GM21825 (cell line): ENCODE results near the gene NLE1.
"Not testable (repeated sequence)": the region's sequence is repeated elsewhere in the genome, so short reads cannot be mapped to it uniquely, and the experiment has no call there.

Experiments
- ATAC-seq: cut with Tn5 transposase; IDR thresholded peaks from one replicate; pipeline ENCODE4 v1.9.1; 2021; ENCODE audit warnings: mild to moderate bottlenecking, moderate library complexity; ENCODE audit not compliant: unreplicated experiment

The NLE1 gene

DNA sequence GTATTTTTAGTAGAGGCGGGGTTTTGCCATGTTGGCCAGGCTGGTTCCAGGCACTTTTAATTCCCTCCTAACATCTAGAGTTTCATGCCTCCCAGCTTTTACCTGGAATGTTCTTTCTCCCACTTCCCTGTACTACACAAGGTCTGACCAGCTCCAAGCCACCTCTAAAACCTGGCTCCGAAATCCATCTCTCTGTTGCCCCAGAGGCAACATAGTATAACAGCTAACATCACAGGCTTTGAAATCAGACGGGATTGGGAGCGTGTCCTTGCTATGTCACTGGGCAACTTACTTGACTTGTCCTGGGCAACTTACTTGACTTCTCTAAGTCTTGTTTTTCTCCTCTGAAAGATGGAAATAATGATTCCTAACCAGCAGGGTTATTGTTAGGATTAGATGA lies 20.7 kb upstream of the NLE1 start:
- ATAC-seq: no peak

- ATAC-seq: no peak
Measured at GRCh38 chr17:35161281-35161761, 19.2 kb upstream of the NLE1 start.

DNA sequence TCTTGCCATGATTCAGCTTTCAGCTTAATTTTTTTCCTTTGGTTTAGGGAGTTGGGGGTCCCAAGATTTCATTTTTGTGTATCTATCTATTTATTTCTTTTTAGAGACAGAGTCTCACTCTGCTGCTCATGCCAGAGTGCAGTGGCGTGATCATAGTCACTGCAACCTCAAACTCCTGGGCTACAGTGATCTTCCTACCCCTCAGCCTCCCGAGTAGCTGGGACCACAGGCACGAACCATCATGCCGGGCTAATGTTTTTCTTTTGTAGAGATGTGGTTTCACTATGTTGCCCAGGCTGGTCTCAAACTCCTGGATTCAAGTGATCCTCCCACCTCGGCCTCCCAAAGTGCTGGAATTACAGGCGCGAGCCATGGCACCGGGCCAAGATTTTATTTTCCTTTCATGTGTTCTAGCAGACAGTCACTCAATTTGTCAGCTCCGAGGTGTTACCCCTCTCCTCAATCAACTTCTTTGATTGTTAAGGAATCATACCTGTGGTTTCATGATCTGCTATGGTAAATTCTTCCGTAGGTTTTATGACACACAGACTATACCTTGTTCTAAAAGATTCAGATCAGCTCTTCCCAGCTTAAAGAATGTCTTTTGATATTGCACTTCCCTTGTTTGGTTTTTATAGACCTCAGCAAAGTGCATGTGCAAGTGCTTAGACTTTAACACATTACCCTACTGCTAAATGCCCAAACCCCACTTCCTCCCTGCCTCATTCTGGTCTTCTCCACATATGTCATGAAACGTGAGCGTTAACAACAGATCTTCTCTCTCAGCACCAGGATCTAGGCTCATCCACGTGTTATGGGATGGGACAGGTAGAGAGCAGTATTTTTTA lies 18.5 kb upstream of the NLE1 start:
- no peak for ATAC-seq

GRCh38 chr17:35159940-35160339 lies 17.8 kb upstream of the NLE1 start:
- ATAC-seq: no peak

GRCh38 chr17:35155246-35155645 lies 13.1 kb upstream of the NLE1 start:
- ATAC-seq: no peak

- no peak for ATAC-seq
Measured at GRCh38 chr17:35154196-35155165, 12.4 kb upstream of the NLE1 start.

DNA sequence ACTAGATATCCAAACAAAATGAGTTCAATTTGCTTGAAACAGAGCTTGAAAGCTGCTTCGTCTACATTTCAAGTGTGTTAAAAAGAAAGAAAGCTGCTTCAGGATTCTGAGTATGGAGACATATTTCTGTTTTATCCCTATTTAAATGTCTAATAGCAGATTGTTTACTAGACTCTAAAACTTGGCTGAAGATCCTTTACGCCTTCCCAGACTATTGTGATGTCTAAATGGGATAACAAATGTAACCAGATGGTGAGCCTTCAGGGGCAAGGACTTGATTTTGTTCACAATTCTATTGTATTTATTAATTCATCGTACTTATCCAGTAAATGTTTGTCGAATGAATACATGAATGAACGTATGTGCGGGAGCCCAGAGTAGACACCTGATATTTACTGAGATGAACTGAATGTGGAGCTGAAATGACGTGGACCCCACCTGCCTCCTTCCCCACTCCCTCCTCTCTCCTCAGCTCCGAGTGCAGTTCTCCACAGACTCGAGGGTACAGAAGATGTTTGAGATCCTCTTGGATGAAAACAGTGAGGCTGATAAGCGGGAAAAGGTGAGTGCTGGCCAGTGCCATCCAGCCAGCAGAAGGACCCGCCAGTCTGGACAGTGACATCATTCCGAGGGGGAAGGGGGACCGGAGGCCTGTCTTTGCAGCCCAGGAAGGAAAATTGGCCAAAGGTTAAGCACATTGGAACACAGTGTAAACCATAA lies 10.5 kb upstream of the NLE1 start:
- no peak for ATAC-seq

DNA sequence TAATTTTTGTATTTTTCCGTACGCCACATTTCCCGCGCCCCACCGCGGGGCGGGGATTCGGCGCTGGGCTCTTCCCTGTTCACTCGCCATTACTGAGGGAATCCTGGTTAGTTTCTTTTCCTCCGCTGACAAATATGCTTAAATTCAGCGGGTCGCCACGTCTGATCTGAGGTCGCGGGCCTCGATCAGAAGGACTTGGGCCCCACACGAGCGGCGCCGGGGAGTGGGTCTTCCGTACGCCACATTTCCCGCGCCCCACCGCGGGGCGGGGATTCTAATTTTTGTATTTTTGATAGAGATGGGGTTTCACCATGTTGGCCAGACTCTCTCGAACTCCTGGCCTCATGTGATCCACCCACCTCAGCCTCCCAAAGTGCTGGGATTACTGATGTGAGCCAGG lies 9.0 kb upstream of the NLE1 start:
- not testable (repeated sequence) for ATAC-seq

DNA sequence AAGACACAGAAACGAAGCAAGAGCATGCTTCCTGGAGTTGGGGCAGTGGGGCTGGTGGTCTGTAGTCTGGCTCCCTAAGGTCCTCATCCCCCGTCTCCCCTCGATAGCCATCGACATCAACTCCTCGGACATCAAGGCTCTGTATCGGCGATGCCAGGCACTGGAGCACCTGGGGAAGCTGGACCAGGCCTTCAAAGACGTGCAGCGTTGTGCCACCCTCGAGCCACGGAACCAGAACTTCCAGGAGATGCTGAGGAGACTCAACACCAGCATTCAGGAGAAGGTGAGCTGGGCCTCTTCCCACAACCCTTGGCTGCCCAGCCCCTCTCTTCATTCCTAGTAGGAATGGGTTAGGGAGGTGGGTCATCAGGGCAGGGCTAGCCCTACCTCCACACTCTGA lies 7.8 kb upstream of the NLE1 start:
- ATAC-seq: no peak

GRCh38 chr17:35148144-35148543 lies 6.0 kb upstream of the NLE1 start:
- no peak for ATAC-seq

- ATAC-seq: no peak
Measured at GRCh38 chr17:35147375-35147905, 5.3 kb upstream of the NLE1 start, which contains the start of gene UNC45B. Gene UNC45B (plus strand): TSS chr17:35147817. CDS start chr17:35148264, 447 bp downstream.

DNA sequence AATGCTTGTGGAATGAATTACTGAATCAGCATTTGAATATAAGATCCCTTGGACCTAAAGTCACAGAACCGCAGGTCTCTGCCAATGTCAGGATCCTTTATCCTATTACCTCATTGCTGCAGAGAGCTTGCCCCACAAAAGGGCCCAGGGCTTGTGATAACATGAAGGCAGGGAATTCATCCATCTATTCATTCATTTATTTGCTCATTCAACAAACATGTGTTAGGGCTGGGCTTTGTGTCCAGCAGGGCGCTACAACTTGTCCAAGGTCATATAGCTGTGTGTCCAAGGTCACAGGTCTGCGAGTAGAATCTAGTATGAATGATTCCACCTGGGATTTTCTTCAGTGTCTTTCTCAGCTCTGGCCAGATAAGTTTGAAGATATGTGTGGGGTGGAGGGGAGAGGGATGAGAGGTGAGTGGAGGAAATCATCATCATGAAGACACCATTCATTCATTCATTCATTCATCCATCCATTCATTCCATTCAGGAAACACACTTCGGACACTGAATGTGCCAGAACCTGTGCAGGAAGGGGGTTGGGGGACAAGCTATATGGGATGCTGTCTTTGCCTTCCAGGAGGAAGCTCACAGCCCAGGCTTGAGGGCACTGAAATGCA lies 4.2 kb upstream of the NLE1 start:
- ATAC-seq: no peak

- ATAC-seq: no peak
Measured at GRCh38 chr17:35144840-35145239, 2.7 kb upstream of the NLE1 start.

GRCh38 chr17:35142467-35142796 lies 329 bp upstream of the NLE1 start:
- ATAC-seq: no peak

- ATAC-seq: no peak
Measured at GRCh38 chr17:35138218-35138617, 3.9 kb downstream of the NLE1 start.

DNA sequence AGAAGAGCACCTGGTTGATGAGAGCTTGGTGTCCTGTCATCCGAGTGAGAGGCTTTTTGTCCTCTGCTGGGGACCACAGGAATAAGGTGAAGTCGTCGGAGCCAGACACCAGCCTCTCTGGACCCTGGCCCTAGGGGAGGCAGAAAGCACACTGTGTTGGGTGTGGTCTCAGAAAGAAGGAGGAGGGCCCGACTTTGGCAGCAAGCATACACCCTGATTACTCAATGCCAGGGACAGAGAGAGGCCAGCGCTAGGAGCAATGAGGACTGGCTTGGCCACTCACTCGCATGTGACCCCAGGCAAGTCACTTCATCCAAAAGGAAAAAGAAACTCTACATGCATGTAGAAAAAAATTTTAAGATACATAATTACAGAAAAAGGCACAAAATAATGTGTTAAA lies 6.8 kb downstream of the NLE1 start:
- no peak for ATAC-seq

- ATAC-seq: no peak
Measured at GRCh38 chr17:35132816-35133550, 9.1 kb downstream of the NLE1 start.

- ATAC-seq: no peak
Measured at GRCh38 chr17:35132099-35132498, 10.0 kb downstream of the NLE1 start.

GRCh38 chr17:35130392-35130791 lies 11.7 kb downstream of the NLE1 start:
- ATAC-seq: no peak

- no peak for ATAC-seq
Measured at GRCh38 chr17:35129973-35130351, 12.1 kb downstream of the NLE1 start.
